Caco-2 (cell line): ENCODE data around the gene ACSBG1. TPM values are rescaled to one million over a fixed set of nuclear protein-coding genes. Genes with fewer than 3 reads are reported as not detected.

ENCODE experiments used
- BruUV-seq: library from RNA; stranded (reverse); fragments of 400-500 nt; replicated peaks from 2 replicates; lab custom pipeline; 2021; lab: Mats Ljungman, UMichigan
- CTCF ChIA-PET: fragments of 300-600 bp; sonication (Branson Sonifier 250); formaldehyde crosslinking; loops from one replicate; lab custom pipeline; 2022; ENCODE audit warnings: antibody characterized with exemption; lab: Charles Lee
- POLR2A ChIA-PET: fragments of 300-600 bp; sonication (Branson Sonifier 250); formaldehyde crosslinking; loops from one replicate; lab custom pipeline; 2022; ENCODE audit warnings: antibody characterized with exemption; lab: Charles Lee
- DNase-seq, 2 experiments: peaks; one replicate each; pipeline versions ENCODE4 v3.0.0 to v3.0.0-alpha.2; 2020 to 2022
- H3K27me3 ChIP-seq: replicated peaks from 2 replicates; pipeline ENCODE4 v1.6.0; 2011; ENCODE audit warnings: low read length; ENCODE audit not compliant: control insufficient read depth, insufficient read depth
- H3K36me3 ChIP-seq: 2 replicates; pipeline ENCODE4 v1.5.1; 2011; ENCODE audit warnings: low read length; ENCODE audit not compliant: control insufficient read depth, insufficient read depth
- H3K4me1 ChIP-seq: fragments of 250-450 bp; sonication (Bioruptor Pico); 2 replicates; pipeline ENCODE4 v1.5.1; 2020; ENCODE audit warnings: mild to moderate bottlenecking
- H3K4me3 ChIP-seq: 2 replicates; pipeline ENCODE4 v1.5.1; 2011; ENCODE audit warnings: low read depth, mild to moderate bottlenecking, control low read depth, low read length
- H3K9me3 ChIP-seq: fragments of 250-450 bp; sonication (Bioruptor Pico); 2 replicates; pipeline ENCODE4 v1.5.1; 2020; ENCODE audit warnings: mild to moderate bottlenecking, moderate library complexity
- H3K27ac Mint-ChIP-seq: one replicate; pipeline ENCODE4 v1.8.0; 2022; ENCODE audit warnings: mixed read lengths; ENCODE audit not compliant: unreplicated experiment
- H3K27me3 Mint-ChIP-seq: one replicate; pipeline ENCODE4 v1.8.0; 2022; ENCODE audit warnings: mixed read lengths; ENCODE audit not compliant: insufficient read depth, unreplicated experiment
- H3K36me3 Mint-ChIP-seq: one replicate; pipeline ENCODE4 v1.8.0; 2022; ENCODE audit warnings: mild to moderate bottlenecking, mixed read lengths; ENCODE audit not compliant: insufficient read depth, unreplicated experiment
- H3K4me1 Mint-ChIP-seq: one replicate; pipeline ENCODE4 v1.8.0; 2022; ENCODE audit warnings: low read depth, mixed read lengths; ENCODE audit not compliant: unreplicated experiment
- H3K4me3 Mint-ChIP-seq: one replicate; pipeline ENCODE4 v1.8.0; 2022; ENCODE audit warnings: mild to moderate bottlenecking, moderate library complexity, mixed read lengths; ENCODE audit not compliant: unreplicated experiment
- H3K9me3 Mint-ChIP-seq: one replicate; pipeline ENCODE4 v1.8.0; 2022; ENCODE audit warnings: mixed read lengths; ENCODE audit not compliant: unreplicated experiment
- CTCF ChIP-seq, 2 experiments: fragments of 200-600 bp in 1 of 2; IDR thresholded peaks; 1 replicate in 1 of 2; 2 replicates in 1 of 2; pipeline versions ENCODE4 v1.5.1 to v1.8.0; 2011 to 2022; ENCODE audit warnings: antibody characterized with exemption in 1 of 2, control low read depth in 1 of 2, inconsistent platforms in 1 of 2, low read depth in 1 of 2, low read length in 1 of 2, mild to moderate bottlenecking in 1 of 2, moderate library complexity in 1 of 2; ENCODE audit not compliant: insufficient read depth in 1 of 2, severe bottlenecking in 1 of 2, unreplicated experiment in 1 of 2
- intact Hi-C: fragments of 100-400 bp; cut with micrococcal nuclease; formaldehyde crosslinking; loops from one replicate; pipeline ENCODE4 v1.10.0; 2022; ENCODE audit not compliant: unreplicated experiment
- total RNA-seq: library from RNA; stranded (reverse); gene quantifications from 2 replicates; pipeline ENCODE4 v1.2.3, GENCODE V29; 2022

The ACSBG1 gene
- total RNA-seq, 1 experiment from 2014 or later, result not detected

- Mint-ChIP-seq H3K36me3 (no peaks in the 10 kb centered on the region), H3K9me3 (no peaks in the 10 kb centered on the region), H3K4me1 (peaks cover 5% of the 10 kb centered on the region), H3K4me3 (no peak overlapping the region), H3K27me3 (no peaks in the 10 kb centered on the region), H3K27ac (no peak overlapping the region)
- Histone ChIP-seq H3K4me3 (no peak overlapping the region), H3K36me3 (no peaks in the 10 kb centered on the region), H3K27me3 (no peaks in the 10 kb centered on the region; the same call in 1 of the 2 replicates), H3K9me3 (no peaks in the 10 kb centered on the region), H3K4me1 (no peaks in the 10 kb centered on the region)
- no peak for TF ChIP-seq CTCF (IDR thresholded peaks at IDR 0.05; ENCODE audit: insufficient read depth in 1 of 2, low read depth in 1 of 2, low read length in 1 of 2, severe bottlenecking in 1 of 2, unreplicated experiment in 1 of 2)
- no TSS peak for BruUV-seq
- ChIA-PET POLR2A (no interaction called here), CTCF (interaction anchor here (0.6 kb wide), 1 partner anchor 18 kb away, joined by 4 read pairs; no protein-coding TSS in a partner anchor)
- no peak for DNase-seq
- intact Hi-C loops, result no loop called here
These were observed 26.1 kb upstream of the ACSBG1 start for GRCh38 chr15:78260489-78260888.

- Mint-ChIP-seq H3K27ac (no peak overlapping the region), H3K27me3 (no peaks in the 10 kb centered on the region), H3K36me3 (no peaks in the 10 kb centered on the region), H3K4me3 (no peak overlapping the region), H3K4me1 (peaks cover 5% of the 10 kb centered on the region), H3K9me3 (no peaks in the 10 kb centered on the region)
- TF ChIP-seq CTCF (IDR thresholded peaks at IDR 0.05; ENCODE audit: insufficient read depth in 1 of 2, low read depth in 1 of 2, low read length in 1 of 2, severe bottlenecking in 1 of 2, unreplicated experiment in 1 of 2), result no peak
- POLR2A ChIA-PET, result no interaction called here
- CTCF ChIA-PET, result no interaction called here
- no peak overlapping the region for H3K4me3 ChIP-seq
- intact Hi-C loops, result no loop called here
- no peaks in the 10 kb centered on the region for H3K9me3 ChIP-seq
- no peaks in the 10 kb centered on the region for H3K4me1 ChIP-seq
- BruUV-seq, result no TSS peak
- no peak for DNase-seq
- no peaks in the 10 kb centered on the region for H3K27me3 ChIP-seq
- H3K36me3 ChIP-seq, result no peaks in the 10 kb centered on the region
These were observed 24.9 kb upstream of the ACSBG1 start for GRCh38 chr15:78259232-78259631.

GRCh38 chr15:78257681-78258080 is 23.3 kb upstream of the ACSBG1 start:
- H3K4me3 Mint-ChIP-seq, result no peak overlapping the region
- no peaks in the 10 kb centered on the region for H3K27me3 ChIP-seq
- intact Hi-C loops, result no loop called here
- peaks cover 5% of the 10 kb centered on the region for H3K4me1 Mint-ChIP-seq
- no peaks in the 10 kb centered on the region for H3K9me3 ChIP-seq
- H3K9me3 Mint-ChIP-seq, result no peaks in the 10 kb centered on the region
- no peaks in the 10 kb centered on the region for H3K36me3 ChIP-seq
- CTCF ChIA-PET, result no interaction called here
- no peaks in the 10 kb centered on the region for H3K4me1 ChIP-seq
- BruUV-seq, result no TSS peak
- DNase-seq, result no peak
- no peaks in the 10 kb centered on the region for H3K36me3 Mint-ChIP-seq
- no peak for TF ChIP-seq CTCF (IDR thresholded peaks at IDR 0.05; ENCODE audit: insufficient read depth in 1 of 2, low read depth in 1 of 2, low read length in 1 of 2, severe bottlenecking in 1 of 2, unreplicated experiment in 1 of 2)
- H3K27me3 Mint-ChIP-seq, result no peaks in the 10 kb centered on the region
- no peak overlapping the region for H3K4me3 ChIP-seq
- POLR2A ChIA-PET, result no interaction called here
- no peak overlapping the region for H3K27ac Mint-ChIP-seq
